Neuronal stem cell (in vitro differentiated cells): Measurements from ENCODE around the gene CRAT.
A peak's percentile ranks its signal among the peaks of the same experiment; 100 is the strongest.

ENCODE experiments used
- DNase-seq: peaks from one replicate; pipeline ENCODE4 v3.0.0-alpha.2; 2013; ENCODE audit warnings: low spot score
- H2AFZ ChIP-seq: one replicate; pipeline ENCODE4 v1.6.1; 2013; ENCODE audit warnings: mild to moderate bottlenecking, low read length, inconsistent platforms
- H2AK5ac ChIP-seq: 2 replicates; pipeline ENCODE4 v1.6.1; 2013; ENCODE audit warnings: low read depth, mild to moderate bottlenecking, inconsistent platforms, low read length, moderate library complexity, mixed read lengths
- H2BK120ac ChIP-seq: 2 replicates; pipeline ENCODE4 v1.6.1; 2013; ENCODE audit warnings: low read depth, mild to moderate bottlenecking, inconsistent platforms, low read length, moderate library complexity, mixed read lengths
- H2BK12ac ChIP-seq: one replicate; pipeline ENCODE4 v1.6.1; 2013; ENCODE audit warnings: low read length, inconsistent platforms
- H2BK15ac ChIP-seq: 2 replicates; pipeline ENCODE4 v1.6.1; 2013; ENCODE audit warnings: mild to moderate bottlenecking, low read length, inconsistent platforms, mixed read lengths
- H2BK5ac ChIP-seq: one replicate; pipeline ENCODE4 v1.6.1; 2013; ENCODE audit warnings: inconsistent platforms, mild to moderate bottlenecking, low read length, moderate library complexity
- H3K14ac ChIP-seq: one replicate; pipeline ENCODE4 v1.6.1; 2013; ENCODE audit warnings: low read length, inconsistent platforms
- H3K18ac ChIP-seq: 2 replicates; pipeline ENCODE4 v1.6.1; 2013; ENCODE audit warnings: low read length, inconsistent platforms
- H3K23ac ChIP-seq: 2 replicates; pipeline ENCODE4 v1.6.1; 2013; ENCODE audit warnings: low read depth, mild to moderate bottlenecking, mixed read lengths, low read length, inconsistent platforms; ENCODE audit not compliant: poor library complexity
- H3K27ac ChIP-seq: replicated peaks from 3 replicates; pipeline ENCODE4 v1.5.1; 2013; ENCODE audit warnings: low read length, inconsistent platforms
- H3K27me3 ChIP-seq, 3 experiments: 2 replicates each; pipeline ENCODE4 v1.6.1; 2013; ENCODE audit warnings: low read length in 3 of 3, mild to moderate bottlenecking in 2 of 3, inconsistent platforms in 1 of 3, low read depth in 1 of 3, mixed read lengths in 1 of 3, moderate library complexity in 1 of 3; ENCODE audit not compliant: control insufficient read depth in 3 of 3, insufficient read depth in 3 of 3
- H3K36me3 ChIP-seq, 2 donors: replicated peaks in 1 of 2; 2 replicates each; pipeline ENCODE4 v1.6.1; 2013; ENCODE audit warnings: low read length in 2 of 2; ENCODE audit not compliant: control insufficient read depth in 2 of 2, insufficient read depth in 2 of 2
- H3K4ac ChIP-seq: 2 replicates; pipeline ENCODE4 v1.6.1; 2013; ENCODE audit warnings: inconsistent platforms, mild to moderate bottlenecking, low read length, moderate library complexity
- H3K4me1 ChIP-seq, 2 donors: 1 replicate in 1 of 2; 2 replicates in 1 of 2; pipeline ENCODE4 v1.6.1; 2013; ENCODE audit warnings: low read length in 2 of 2, low read depth in 1 of 2; ENCODE audit not compliant: control insufficient read depth in 2 of 2, insufficient read depth in 1 of 2
- H3K4me2 ChIP-seq: one replicate; pipeline ENCODE4 v1.6.1; 2013; ENCODE audit warnings: mild to moderate bottlenecking, low read length, inconsistent platforms; ENCODE audit not compliant: insufficient read depth, poor library complexity, severe bottlenecking
- H3K4me3 ChIP-seq, 2 donors: 2 replicates each; pipeline ENCODE4 v1.5.1; 2013; ENCODE audit warnings: low read length in 2 of 2, mild to moderate bottlenecking in 2 of 2, inconsistent platforms in 1 of 2, moderate library complexity in 1 of 2
- H3K79me1 ChIP-seq: one replicate; pipeline ENCODE4 v1.6.1; 2013; ENCODE audit warnings: low read depth, mild to moderate bottlenecking, inconsistent platforms, low read length, moderate library complexity
- H3K9ac ChIP-seq: one replicate; pipeline ENCODE4 v1.6.1; 2013; ENCODE audit warnings: mild to moderate bottlenecking, low read depth, low read length, inconsistent platforms; ENCODE audit not compliant: poor library complexity
- H3K9me3 ChIP-seq, 2 donors: replicated peaks in 1 of 2; 2 replicates each; pipeline versions ENCODE3 to v1.6.1; 2013; ENCODE audit warnings: low read length in 2 of 2, mild to moderate bottlenecking in 2 of 2, inconsistent platforms in 1 of 2, low read depth in 1 of 2, mixed read lengths in 1 of 2, moderate library complexity in 1 of 2; ENCODE audit not compliant: control insufficient read depth in 2 of 2, insufficient read depth in 1 of 2
- H4K8ac ChIP-seq: one replicate; pipeline ENCODE4 v1.6.1; 2013; ENCODE audit warnings: low read depth, mild to moderate bottlenecking, inconsistent platforms, low read length, moderate library complexity
- H4K91ac ChIP-seq: one replicate; pipeline ENCODE4 v1.6.1; 2013; ENCODE audit warnings: low read length, low read depth, mild to moderate bottlenecking, inconsistent platforms; ENCODE audit not compliant: poor library complexity
- whole genome bisulfite sequencing, 2 donors: extraction: QIAGEN DNeasy Blood & Tissue Kit; methylation state at CpG; one replicate each; pipeline ENCODE4 v1.1.7; 2013; ENCODE audit warnings: missing lambda C conversion rate in 2 of 2, mixed read lengths in 1 of 2; ENCODE audit not compliant: insufficient read length in 2 of 2, insufficient replicate concordance in 1 of 2; ENCODE audit errors: extremely low coverage in 2 of 2; 5-methylcytosine and 5-hydroxymethylcytosine counted together

Gene CRAT

DNA sequence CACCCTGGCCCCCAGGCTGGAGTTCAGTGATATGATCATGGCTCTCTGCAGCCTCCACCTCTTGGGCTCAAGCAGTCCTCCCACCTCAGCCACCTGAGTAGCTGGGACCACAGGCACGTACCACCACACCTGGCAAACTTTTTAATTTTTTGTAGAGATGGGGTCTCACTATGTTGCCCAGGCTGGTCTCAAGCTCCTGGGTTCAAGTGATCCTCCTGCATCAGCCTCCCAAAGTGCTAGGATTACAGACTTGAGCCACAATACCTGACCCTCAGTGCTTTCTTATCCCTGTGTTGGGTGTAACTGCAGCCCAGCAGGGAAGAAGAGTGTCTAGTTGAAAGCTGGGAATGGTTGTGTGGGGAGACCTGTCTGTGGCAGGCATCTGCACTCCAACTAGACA, 11.5 kb upstream of the CRAT start:
- peaks cover 8 to 9% of the 10 kb centered on the region in 2 donors for H3K4me1 ChIP-seq
- H2BK5ac ChIP-seq, result no peak overlapping the region
- no peak overlapping the region for H2BK120ac ChIP-seq
- H3K4me2 ChIP-seq, result peak overlapping the region; percentile 3
- no peak overlapping the region for H3K18ac ChIP-seq
- no peak overlapping the region for H4K91ac ChIP-seq
- H2AK5ac ChIP-seq, result no peak overlapping the region
- no peak overlapping the region for H3K27ac ChIP-seq
- no CpG with 5 or more reads among the region's 1 CpG for WGBS, 2 donors
- peaks cover 7% of the 10 kb centered on the region for H3K79me1 ChIP-seq
- no peak overlapping the region for H3K4ac ChIP-seq
- no peak overlapping the region for H2AFZ ChIP-seq
- H3K27me3 ChIP-seq, result no peaks in the 10 kb centered on the region
- H3K14ac ChIP-seq, result no peak overlapping the region
- H3K36me3 ChIP-seq, result peaks cover 17 to 47% of the 10 kb centered on the region in 2 donors
- H4K8ac ChIP-seq, result no peak overlapping the region
- no peak overlapping the region for H3K23ac ChIP-seq
- no peak overlapping the region for H2BK15ac ChIP-seq
- no peak for DNase-seq
- no peaks in the 10 kb centered on the region for H3K9me3 ChIP-seq
- H2BK12ac ChIP-seq, result no peak overlapping the region
- H3K4me3 ChIP-seq, result no peak overlapping the region
- H3K9ac ChIP-seq, result no peak overlapping the region

DNA sequence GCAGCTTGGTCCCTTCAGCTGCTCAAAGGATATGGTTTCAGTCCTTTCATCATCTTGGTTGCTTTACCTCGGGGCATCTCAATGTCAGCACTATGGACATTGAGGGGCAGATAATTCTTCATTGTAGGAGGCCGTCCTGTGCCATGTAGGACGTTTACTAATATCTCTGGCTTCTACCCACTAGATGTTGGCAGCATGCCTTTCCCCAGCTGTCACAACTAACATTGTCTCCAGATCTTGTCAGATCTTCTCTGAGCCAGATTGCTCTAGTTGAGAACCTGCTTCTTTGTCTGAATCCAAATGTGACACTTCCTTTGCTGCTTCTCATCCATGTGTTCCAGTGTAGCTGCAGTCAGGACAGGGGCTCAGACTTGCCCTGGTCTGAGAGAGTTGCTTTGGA, 10.9 kb upstream of the CRAT start:
- Histone ChIP-seq H3K4ac (no peak overlapping the region), H3K79me1 (peaks cover 7% of the 10 kb centered on the region), H2AFZ (no peak overlapping the region), H3K27ac (no peak overlapping the region), H3K23ac (no peak overlapping the region), H4K91ac (no peak overlapping the region), H3K14ac (no peak overlapping the region), H3K4me1 (peaks cover 4 to 6% of the 10 kb centered on the region in 2 donors), H3K27me3 (no peaks in the 10 kb centered on the region), H3K9ac (no peak overlapping the region), H2BK15ac (no peak overlapping the region), H3K18ac (no peak overlapping the region), H4K8ac (no peak overlapping the region), H2BK12ac (no peak overlapping the region), H3K4me2 (no peak overlapping the region), H3K4me3 (no peak overlapping the region), H2AK5ac (no peak overlapping the region), H3K36me3 (peaks cover 17 to 46% of the 10 kb centered on the region in 2 donors), H3K9me3 (no peaks in the 10 kb centered on the region), H2BK120ac (no peak overlapping the region), H2BK5ac (no peak overlapping the region)
- WGBS, 2 donors, result no CpG with 5 or more reads among the region's 3 CpGs
- no peak for DNase-seq

DNA sequence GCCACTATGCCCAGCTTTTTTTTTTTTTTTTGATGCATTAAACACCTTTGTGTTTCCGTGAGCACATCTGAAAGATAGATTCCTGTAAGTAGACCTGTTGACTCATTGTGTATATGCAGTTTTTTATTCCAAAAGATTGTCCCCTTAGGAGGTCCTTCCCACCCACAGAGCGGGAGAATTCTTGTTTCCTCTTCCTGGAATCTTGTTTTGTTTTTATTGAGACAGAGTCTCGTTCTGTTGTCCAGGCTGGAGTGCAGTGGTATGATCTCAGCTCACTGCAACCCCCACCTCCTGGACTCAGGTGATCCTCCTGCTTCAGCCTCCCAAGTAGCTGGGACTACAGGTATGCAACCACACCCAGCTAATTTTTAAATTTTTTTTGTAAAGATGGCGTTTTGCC, 8.2 kb upstream of the CRAT start:
- Histone ChIP-seq H3K9me3 (no peaks in the 10 kb centered on the region), H2BK5ac (no peak overlapping the region), H2AK5ac (no peak overlapping the region), H2BK120ac (no peak overlapping the region), H2AFZ (no peak overlapping the region), H3K23ac (no peak overlapping the region), H3K4me3 (no peak overlapping the region), H3K4me1 (no peaks in the 10 kb centered on the region), H3K27me3 (no peaks in the 10 kb centered on the region), H3K14ac (no peak overlapping the region), H3K18ac (no peak overlapping the region), H4K8ac (no peak overlapping the region), H3K36me3 (peaks cover 14 to 28% of the 10 kb centered on the region in 2 donors), H4K91ac (no peak overlapping the region), H2BK15ac (no peak overlapping the region), H3K4ac (no peak overlapping the region), H3K4me2 (no peak overlapping the region), H2BK12ac (no peak overlapping the region), H3K79me1 (peaks cover 7% of the 10 kb centered on the region), H3K27ac (no peak overlapping the region), H3K9ac (no peak overlapping the region)
- no CpG with 5 or more reads among the region's 4 CpGs for WGBS, 2 donors
- DNase-seq, result no peak

DNA sequence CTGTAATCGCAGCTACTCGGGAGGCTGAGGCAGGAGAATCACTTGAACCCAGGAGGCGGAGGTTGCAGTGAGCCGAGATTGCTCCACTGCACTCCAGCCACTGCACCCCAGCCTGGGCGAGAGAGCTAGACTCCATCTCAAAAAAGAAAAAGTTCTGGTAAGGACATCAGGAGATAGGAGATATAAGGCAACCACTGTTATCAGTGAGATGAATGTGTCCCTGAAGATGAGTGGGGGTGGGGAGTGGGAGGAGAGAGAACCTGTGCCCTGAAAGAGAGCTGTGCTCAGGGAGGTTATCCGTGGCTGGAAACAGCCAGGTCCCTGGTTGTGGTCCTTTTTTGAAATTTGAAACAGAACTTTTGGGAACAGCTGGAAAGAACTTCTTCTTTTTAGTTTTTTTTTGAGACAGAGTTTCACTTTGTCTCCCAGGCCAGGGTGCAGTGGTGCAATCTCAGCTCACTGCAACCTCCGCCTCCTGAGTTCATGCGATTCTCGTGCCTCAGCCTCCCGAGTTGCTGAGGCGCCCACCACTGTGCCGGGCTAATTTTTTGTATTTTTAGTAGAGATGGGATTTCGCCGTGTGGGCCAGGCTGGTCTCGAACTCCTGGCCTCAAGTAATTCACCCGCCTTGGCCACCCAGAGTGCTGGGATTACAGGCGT, 3.2 kb upstream of the CRAT start:
- H2AFZ ChIP-seq, result no peak overlapping the region
- H3K36me3 ChIP-seq, result no peaks in the 10 kb centered on the region
- no peak overlapping the region for H2BK5ac ChIP-seq
- no peak overlapping the region for H3K4me3 ChIP-seq
- H4K8ac ChIP-seq, result no peak overlapping the region
- peaks cover 5 to 10% of the 10 kb centered on the region in 2 donors for H3K4me1 ChIP-seq
- no peak overlapping the region for H3K4ac ChIP-seq
- WGBS, 2 donors, result no CpG with 5 or more reads among the region's 17 CpGs
- no peak overlapping the region for H4K91ac ChIP-seq
- no peak for DNase-seq
- H3K27me3 ChIP-seq, result peaks cover 0 to 15% (median 0%) of the 10 kb centered on the region in 3 experiments
- no peak overlapping the region for H3K14ac ChIP-seq
- H3K4me2 ChIP-seq, result no peak overlapping the region
- H3K9ac ChIP-seq, result no peak overlapping the region
- no peak overlapping the region for H3K18ac ChIP-seq
- H2BK120ac ChIP-seq, result no peak overlapping the region
- H2BK12ac ChIP-seq, result no peak overlapping the region
- H2AK5ac ChIP-seq, result no peak overlapping the region
- H3K27ac ChIP-seq, result no peak overlapping the region
- no peak overlapping the region for H2BK15ac ChIP-seq
- no peaks in the 10 kb centered on the region for H3K9me3 ChIP-seq
- H3K23ac ChIP-seq, result no peak overlapping the region
- H3K79me1 ChIP-seq, result no peaks in the 10 kb centered on the region
